Measurements from ENCODE around the gene KRTAP5-9. TPM values are rescaled to one million over a fixed set of nuclear protein-coding genes. Genes with fewer than 3 reads are reported as not detected.

KRTAP5-9 gene
- total and polyA plus RNA-seq, 2 experiments from 2014 or later: 0.24 TPM; not detected in 1

GRCh38 chr11:71505781-71506180, 42.4 kb upstream of the KRTAP5-9 start (continued):
- TF ChIP-seq ETS1 (IDR thresholded peaks at IDR 0.05): no peak
- TF ChIP-seq EZH2phosphoT487 (IDR thresholded peaks at IDR 0.05; ENCODE audit: unreplicated experiment): no peak
- TF ChIP-seq CREB1 (CRISPR knock-in tag; IDR thresholded peaks at IDR 0.05; ENCODE audit: low read depth): no peak

- H3K4me2 ChIP-seq: no peak overlapping the region
- peaks cover 17% of the 10 kb centered on the region for H3K4me1 Mint-ChIP-seq
- no peak overlapping the region for H2AFZ ChIP-seq
- no peak overlapping the region for H3K4me3 ChIP-seq
- peaks cover 8% of the 10 kb centered on the region; the same call in 1 of the 2 replicates for H3K4me1 ChIP-seq (ENCODE audit: insufficient read depth)
- H3K9me3 Mint-ChIP-seq: peaks cover 64% of the 10 kb centered on the region
- ATAC-seq (no peak), DNase-seq (ENCODE audit: low spot score) (no peak)
- no peaks in the 10 kb centered on the region for H3F3A ChIP-seq (replicated peaks; ENCODE audit: low read depth)
- no peaks in the 10 kb centered on the region for H3K9me2 ChIP-seq (ENCODE audit: insufficient read depth)
- no peaks in the 10 kb centered on the region for H3K36me3 ChIP-seq (ENCODE audit: insufficient read depth)
- H4K20me1 ChIP-seq (replicated peaks; ENCODE audit: insufficient read depth): no peaks in the 10 kb centered on the region
- no peaks in the 10 kb centered on the region for H3K27me3 ChIP-seq (ENCODE audit: insufficient read depth)
- H3K27ac Mint-ChIP-seq: no peak overlapping the region
- H3K79me2 ChIP-seq (replicated peaks; ENCODE audit: insufficient read depth): no peaks in the 10 kb centered on the region
- H3K36me3 Mint-ChIP-seq (ENCODE audit: low read depth): peaks cover 53% of the 10 kb centered on the region
- peaks cover 18% of the 10 kb centered on the region for H3K27me3 Mint-ChIP-seq (ENCODE audit: insufficient read depth, low read depth, poor library complexity)
- H3K4me3 Mint-ChIP-seq: no peak overlapping the region
- TF ChIP-seq ZNF331 (CRISPR knock-in tag; IDR thresholded peaks at IDR 0.05; ENCODE audit: low read depth) (no peak), CTCF (conservative IDR thresholded peaks at IDR 0.05; ENCODE audit: low read depth in 2 of 2) (no peak), REST (IDR thresholded peaks at IDR 0.05; ENCODE audit: unreplicated experiment) (no peak), NANOG (IDR thresholded peaks at IDR 0.05; ENCODE audit: borderline replicate concordance) (no peak), JUNB (IDR thresholded peaks at IDR 0.05; ENCODE audit: unreplicated experiment) (no peak), POLR2AphosphoS5 (IDR thresholded peaks at IDR 0.05; ENCODE audit: low read depth) (no peak), STAT1 (IDR thresholded peaks at IDR 0.05; ENCODE audit: unreplicated experiment) (no peak), ZNF114 (CRISPR knock-in tag; IDR thresholded peaks at IDR 0.05) (no peak), CREB1 (CRISPR knock-in tag; IDR thresholded peaks at IDR 0.05; ENCODE audit: low read depth) (no peak), EZH2phosphoT487 (IDR thresholded peaks at IDR 0.05; ENCODE audit: unreplicated experiment) (no peak), EZH2 (IDR thresholded peaks at IDR 0.05; ENCODE audit: low read depth, unreplicated experiment) (no peak)
- H3K27ac ChIP-seq (ENCODE audit: low read depth): no peak overlapping the region
Observed at GRCh38 chr11:71507102-71507501, 41.1 kb upstream of the KRTAP5-9 start.
